ENCODE measurements around the gene ZNF595. TPM values are rescaled to one million over a fixed set of nuclear protein-coding genes. Genes with fewer than 3 reads are reported as not detected.
A peak's percentile ranks its signal among the peaks of the same experiment; 100 is the strongest.

Gene ZNF595
- total RNA-seq, 2 experiments from 2014 or later: 1.6 to 1.9 TPM

DNA sequence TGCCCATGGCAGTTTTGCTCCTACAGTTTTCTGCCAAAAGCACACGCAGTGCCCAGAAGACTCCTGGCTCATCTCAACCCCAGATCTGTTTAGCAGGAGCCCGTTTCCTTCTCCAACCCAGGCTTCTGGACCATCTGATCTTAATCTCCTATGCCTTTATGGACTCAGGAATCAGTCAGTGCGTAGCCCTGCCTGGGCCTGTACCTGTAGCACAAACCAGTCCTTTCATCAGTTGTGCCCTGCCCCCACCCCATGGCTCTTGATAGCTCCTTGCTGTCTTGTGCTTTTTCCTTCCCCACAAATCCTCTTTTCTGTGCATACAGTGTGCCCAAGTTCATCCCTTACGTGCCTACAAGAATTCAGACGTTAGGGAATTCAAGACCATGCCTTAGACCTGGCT, 72.7 kb downstream of the ZNF595 start:
- Histone ChIP-seq H3K4me1 (ENCODE audit: insufficient read depth, low read length, poor library complexity, severe bottlenecking) (peaks cover 6% of the 10 kb centered on the region), H2AFZ (ENCODE audit: low read length) (no peak overlapping the region), H3K9me2 (ENCODE audit: insufficient read depth, low read length) (no peaks in the 10 kb centered on the region), H3K4me3 (ENCODE audit: low read depth, low read length, poor library complexity, severe bottlenecking) (peak overlapping the region; percentile 81), H3K4me2 (ENCODE audit: low read length) (peak overlapping the region; percentile 64), H3K9me3 (ENCODE audit: low read length) (peaks cover 19% of the 10 kb centered on the region; the same call in 1 of the 2 replicates), H3K79me2 (ENCODE audit: insufficient read depth, low read depth, low read length) (peaks cover 24% of the 10 kb centered on the region), H4K20me1 (ENCODE audit: insufficient read depth, low read length) (no peaks in the 10 kb centered on the region), H3K36me3 (ENCODE audit: insufficient read depth, low read length) (peaks cover 15% of the 10 kb centered on the region), H3K27ac (ENCODE audit: low read depth, low read length, poor library complexity, severe bottlenecking) (no peak overlapping the region)
- no peak for DNase-seq (ENCODE audit: low spot score)
- ChIA-PET POLR2A (no interaction called here), CTCF (ENCODE audit: unreplicated experiment) (no interaction called here)
- BruUV-seq (replicated peaks): no TSS peak
- no peak for TF ChIP-seq EZH2phosphoT487 (IDR thresholded peaks at IDR 0.05; ENCODE audit: borderline replicate concordance, low read depth, low read length)
- TF ChIP-seq, protein P1, sequence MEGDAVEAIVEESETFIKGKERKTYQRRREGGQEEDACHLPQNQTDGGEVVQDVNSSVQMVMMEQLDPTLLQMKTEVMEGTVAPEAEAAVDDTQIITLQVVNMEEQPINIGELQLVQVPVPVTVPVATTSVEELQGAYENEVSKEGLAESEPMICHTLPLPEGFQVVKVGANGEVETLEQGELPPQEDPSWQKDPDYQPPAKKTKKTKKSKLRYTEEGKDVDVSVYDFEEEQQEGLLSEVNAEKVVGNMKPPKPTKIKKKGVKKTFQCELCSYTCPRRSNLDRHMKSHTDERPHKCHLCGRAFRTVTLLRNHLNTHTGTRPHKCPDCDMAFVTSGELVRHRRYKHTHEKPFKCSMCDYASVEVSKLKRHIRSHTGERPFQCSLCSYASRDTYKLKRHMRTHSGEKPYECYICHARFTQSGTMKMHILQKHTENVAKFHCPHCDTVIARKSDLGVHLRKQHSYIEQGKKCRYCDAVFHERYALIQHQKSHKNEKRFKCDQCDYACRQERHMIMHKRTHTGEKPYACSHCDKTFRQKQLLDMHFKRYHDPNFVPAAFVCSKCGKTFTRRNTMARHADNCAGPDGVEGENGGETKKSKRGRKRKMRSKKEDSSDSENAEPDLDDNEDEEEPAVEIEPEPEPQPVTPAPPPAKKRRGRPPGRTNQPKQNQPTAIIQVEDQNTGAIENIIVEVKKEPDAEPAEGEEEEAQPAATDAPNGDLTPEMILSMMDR (conservative IDR thresholded peaks at IDR 0.05; ENCODE audit: low read length): no peak
- intact Hi-C loops (cut with micrococcal nuclease; ENCODE audit: unreplicated experiment): no loop called here

DNA sequence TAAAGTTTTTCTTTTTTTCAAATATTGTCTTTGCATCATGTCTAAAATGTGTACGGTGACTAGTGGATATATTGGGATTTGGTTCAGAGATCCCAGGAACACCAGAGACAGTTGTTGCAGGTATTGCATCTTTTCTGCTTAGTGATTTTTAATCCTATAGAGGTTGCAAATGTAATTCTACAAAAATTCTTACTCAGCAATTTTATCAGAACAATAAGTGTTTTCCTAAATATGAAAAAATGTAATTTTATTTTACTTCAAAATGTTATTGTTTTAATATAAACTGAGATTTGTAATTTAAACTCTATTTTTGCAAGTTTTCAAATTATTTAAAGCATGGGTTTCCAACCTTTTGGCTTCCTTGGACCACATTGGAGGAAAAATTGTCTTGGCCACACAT, 79.4 kb downstream of the ZNF595 start:
- no peak for DNase-seq (ENCODE audit: low spot score)
- TF ChIP-seq, protein P1 (conservative IDR thresholded peaks at IDR 0.05; ENCODE audit: low read length): no peak
- no peak for TF ChIP-seq EZH2phosphoT487 (IDR thresholded peaks at IDR 0.05; ENCODE audit: borderline replicate concordance, low read depth, low read length)
- no peak overlapping the region for H3K4me3 ChIP-seq (ENCODE audit: low read depth, low read length, poor library complexity, severe bottlenecking)
- H3K36me3 ChIP-seq (ENCODE audit: insufficient read depth, low read length): peaks cover 45% of the 10 kb centered on the region
- peaks cover 43% of the 10 kb centered on the region for H3K79me2 ChIP-seq (ENCODE audit: insufficient read depth, low read depth, low read length)
- H3K27ac ChIP-seq (ENCODE audit: low read depth, low read length, poor library complexity, severe bottlenecking): no peak overlapping the region
- CTCF ChIA-PET (ENCODE audit: unreplicated experiment): no interaction called here
- no TSS peak for BruUV-seq (replicated peaks)
- H2AFZ ChIP-seq (ENCODE audit: low read length): no peak overlapping the region
- POLR2A ChIA-PET: interaction anchor here (0.6 kb wide), 1 partner anchor 13 kb away, joined by 3 read pairs; no protein-coding TSS in a partner anchor
- H3K4me1 ChIP-seq (ENCODE audit: insufficient read depth, low read length, poor library complexity, severe bottlenecking): no peaks in the 10 kb centered on the region
- no peak overlapping the region for H3K4me2 ChIP-seq (ENCODE audit: low read length)
- H3K9me2 ChIP-seq (ENCODE audit: insufficient read depth, low read length): no peaks in the 10 kb centered on the region
- no peaks in the 10 kb centered on the region for H4K20me1 ChIP-seq (ENCODE audit: insufficient read depth, low read length)
- H3K9me3 ChIP-seq (ENCODE audit: low read length): peaks cover 37% of the 10 kb centered on the region; the same call in 1 of the 2 replicates
- intact Hi-C loops (cut with micrococcal nuclease; ENCODE audit: unreplicated experiment): no loop called here

Other genes starting within 250 kb of the ZNF595 start
- gene ZNF718, start 71.2 kb downstream of the ZNF595 start, total RNA-seq (2014; rRNA removed; shearing (Covaris generic)): 18.7 and 22.9 TPM in 2 replicates
- 13.2 and 14.3 TPM in 2 replicates for gene ZNF718, start 71.2 kb downstream of the ZNF595 start, total RNA-seq (2022)

Measured in OCI-LY7 (cell line).